GM19193 (cell line): Measurements from ENCODE around the gene UBL4B.

ENCODE experiments used
- POLR2A ChIP-seq: IDR thresholded peaks from 4 replicates; pipeline ENCODE4 v1.6.1; 2011; ENCODE audit not compliant: insufficient read depth, insufficient read length; ENCODE audit errors: extremely low read depth

Gene UBL4B

GRCh38 chr1:110119843-110120242 lies 7.6 kb downstream of the UBL4B start:
- TF ChIP-seq POLR2A = no peak

GRCh38 chr1:110120960-110121561 lies 8.8 kb downstream of the UBL4B start:
- TF ChIP-seq POLR2A = no peak

DNA sequence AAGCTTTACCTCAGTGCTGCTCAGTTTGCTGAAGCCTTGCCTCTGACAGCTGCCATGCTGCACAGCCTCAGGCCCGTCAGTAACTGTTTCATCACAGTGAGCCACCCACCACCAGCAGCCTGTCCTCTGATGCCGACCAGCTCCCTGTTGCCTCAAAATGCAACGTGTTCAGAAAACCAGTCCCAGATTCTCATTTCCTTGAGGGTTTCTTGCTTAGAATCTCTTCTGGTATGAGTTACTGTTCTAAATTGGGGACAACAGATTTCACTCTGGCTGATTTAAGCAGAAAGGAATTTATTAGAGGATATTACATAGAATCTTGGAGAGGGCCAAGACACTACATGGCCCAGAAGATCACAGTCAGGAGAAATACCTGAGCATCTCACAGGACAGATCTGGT lies 11.0 kb downstream of the UBL4B start:
- no peak for TF ChIP-seq POLR2A

DNA sequence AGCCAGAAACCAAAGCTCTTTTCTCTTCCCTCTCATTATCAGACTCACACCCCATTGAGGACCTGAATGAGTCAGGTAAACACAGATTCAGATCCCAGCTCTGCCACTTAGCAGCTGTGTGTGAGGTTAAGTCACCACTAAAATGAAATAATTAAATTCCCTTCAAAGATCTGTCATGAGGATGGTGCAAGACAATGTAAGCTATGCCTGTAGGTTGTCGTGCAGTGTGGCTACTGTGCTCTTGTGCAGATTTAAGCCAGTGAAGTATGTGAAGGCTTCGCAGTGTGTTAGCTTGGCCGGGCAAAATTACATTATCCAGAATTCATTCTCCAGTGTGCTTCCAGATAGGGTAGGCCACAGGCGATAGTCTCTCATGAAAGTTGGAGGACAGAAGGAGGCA lies 13.6 kb downstream of the UBL4B start:
- TF ChIP-seq POLR2A = no peak

DNA sequence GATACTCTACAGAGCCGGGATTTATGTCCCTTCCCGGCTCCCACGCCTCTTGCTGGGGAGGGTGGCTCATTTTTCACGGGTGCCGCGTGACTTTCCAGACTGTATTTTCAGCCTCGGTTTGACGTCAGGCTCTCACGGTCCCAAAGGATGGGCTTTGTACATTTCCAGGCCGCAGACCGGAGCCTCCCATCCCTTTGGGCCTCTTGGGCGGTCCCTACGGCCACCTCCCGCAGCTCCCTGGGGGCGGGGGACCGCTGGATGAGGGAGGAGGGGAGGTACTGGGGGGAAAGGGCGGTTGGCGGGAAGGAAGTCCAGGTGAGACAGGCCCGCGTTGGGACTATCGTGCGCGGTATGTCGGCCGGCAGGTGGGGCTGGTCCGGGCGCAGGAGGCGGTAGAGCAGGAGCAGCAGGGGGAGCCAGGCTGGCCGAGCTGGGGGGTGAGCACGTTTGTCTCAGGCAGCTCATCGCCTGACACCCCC lies 17.9 kb downstream of the UBL4B start:
- TF ChIP-seq POLR2A = no peak

- no peak for TF ChIP-seq POLR2A
These were observed 18.7 kb downstream of the UBL4B start for GRCh38 chr1:110130989-110131388.

DNA sequence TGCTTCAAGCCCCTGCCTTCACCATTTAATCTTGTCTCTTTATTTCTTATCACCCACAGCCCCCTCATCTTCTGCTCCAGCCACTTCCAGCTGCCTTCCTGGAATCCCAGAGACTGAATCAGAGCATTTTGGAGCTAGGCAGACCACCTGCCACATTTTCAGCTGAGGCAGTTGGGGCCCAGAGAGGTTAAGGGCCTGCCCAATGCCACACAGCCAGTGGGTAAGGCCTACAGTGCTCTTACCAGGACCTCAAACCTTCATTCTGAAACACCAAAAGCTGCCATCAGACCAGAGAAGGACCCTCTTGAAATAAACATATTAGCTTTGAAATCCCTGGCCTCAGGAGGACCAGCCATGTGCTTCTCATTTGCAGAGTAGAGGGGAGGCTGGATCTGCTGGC lies 20.4 kb downstream of the UBL4B start:
- TF ChIP-seq POLR2A = no peak

- no peak for TF ChIP-seq POLR2A
These were observed 21.2 kb downstream of the UBL4B start for GRCh38 chr1:110133436-110133835.

DNA sequence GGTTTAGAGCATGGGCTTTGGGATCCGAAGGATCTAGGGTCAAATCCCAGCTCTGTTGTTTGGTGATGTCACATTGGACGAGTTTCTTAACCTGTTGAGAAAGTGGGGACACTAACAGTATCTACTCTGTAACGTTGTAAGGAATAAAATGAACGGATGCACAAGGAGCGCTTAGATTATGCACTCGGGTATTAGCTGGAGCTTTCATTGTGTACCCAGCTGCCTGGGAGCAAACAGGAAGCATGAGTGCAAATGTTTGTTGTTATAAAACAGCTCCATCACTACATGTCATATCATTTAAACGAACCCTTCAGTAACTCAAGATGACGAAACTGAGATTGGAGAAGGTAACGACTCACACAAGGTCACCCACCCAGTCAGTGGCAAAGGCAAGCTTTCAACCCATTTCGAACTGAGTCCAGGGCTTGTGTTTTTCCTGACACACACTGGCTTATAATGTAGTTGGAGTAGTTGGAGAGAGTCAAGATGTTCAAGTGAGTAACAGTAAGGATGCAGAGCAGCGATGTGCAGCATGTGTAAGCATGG lies 21.9 kb downstream of the UBL4B start:
- TF ChIP-seq POLR2A = no peak

DNA sequence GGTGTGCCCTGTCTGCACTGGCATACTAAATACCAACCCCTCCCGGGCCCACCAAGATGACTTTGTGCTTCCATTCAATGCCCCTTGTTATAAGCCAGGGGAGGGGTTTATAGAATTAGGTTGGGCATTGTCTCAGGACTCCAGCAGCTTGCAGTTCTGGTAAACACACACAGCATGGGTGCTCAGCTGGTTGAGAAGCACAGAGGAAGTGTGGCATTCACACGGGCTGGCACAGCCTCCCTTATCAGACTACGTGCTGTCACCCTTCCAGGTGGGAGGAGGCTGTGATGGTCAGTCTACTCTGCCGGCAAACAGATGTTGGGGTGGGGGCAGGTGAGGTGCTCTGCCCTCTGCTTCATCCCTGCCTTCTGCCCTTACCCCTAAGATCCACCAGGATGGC lies 23.0 kb downstream of the UBL4B start:
- TF ChIP-seq POLR2A = no peak

DNA sequence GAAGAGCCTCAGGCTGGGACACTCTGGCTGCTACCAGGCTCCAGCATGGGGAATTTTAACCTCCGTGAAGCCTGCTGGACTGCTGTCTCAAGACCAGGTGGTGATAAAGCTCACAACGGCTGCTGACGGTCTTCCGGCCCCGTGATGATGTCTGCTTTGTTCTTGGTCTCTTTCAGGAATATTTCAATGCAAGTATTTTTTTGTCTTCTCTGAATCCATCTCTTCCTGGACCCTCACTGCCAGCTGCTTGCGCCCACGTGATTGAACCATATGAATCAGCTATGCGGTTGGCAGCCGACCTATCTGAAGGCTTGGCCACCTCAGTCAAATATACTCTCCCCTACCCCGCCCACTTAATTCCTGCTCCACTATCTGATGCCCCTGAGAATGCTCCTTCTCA lies 23.4 kb downstream of the UBL4B start:
- no peak for TF ChIP-seq POLR2A

GRCh38 chr1:110136911-110137310 lies 24.7 kb downstream of the UBL4B start:
- no peak for TF ChIP-seq POLR2A

GRCh38 chr1:110138956-110139355 lies 26.7 kb downstream of the UBL4B start:
- TF ChIP-seq POLR2A = no peak

DNA sequence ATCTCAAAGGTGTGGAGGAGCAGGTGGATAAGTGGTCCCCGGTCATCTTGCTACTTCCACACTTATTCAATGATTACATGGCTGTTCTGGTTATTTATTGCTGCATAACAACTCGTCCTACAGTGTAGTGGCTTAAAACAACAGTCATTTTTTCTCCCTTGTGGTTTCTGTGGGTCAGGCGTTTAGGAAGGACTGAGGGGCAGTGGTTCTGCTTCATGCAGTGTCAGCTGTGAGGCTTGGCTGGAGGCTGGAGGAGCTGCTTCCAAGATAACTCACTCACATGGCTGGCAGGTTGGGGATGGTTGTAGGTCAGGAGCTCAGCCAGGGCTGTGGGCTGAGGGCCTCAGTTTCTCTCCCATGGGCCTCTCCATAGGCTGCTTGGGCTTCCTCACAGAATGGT lies 32.1 kb downstream of the UBL4B start:
- TF ChIP-seq POLR2A = no peak

- TF ChIP-seq POLR2A = no peak
These were observed 36.7 kb downstream of the UBL4B start for GRCh38 chr1:110148961-110149360.

DNA sequence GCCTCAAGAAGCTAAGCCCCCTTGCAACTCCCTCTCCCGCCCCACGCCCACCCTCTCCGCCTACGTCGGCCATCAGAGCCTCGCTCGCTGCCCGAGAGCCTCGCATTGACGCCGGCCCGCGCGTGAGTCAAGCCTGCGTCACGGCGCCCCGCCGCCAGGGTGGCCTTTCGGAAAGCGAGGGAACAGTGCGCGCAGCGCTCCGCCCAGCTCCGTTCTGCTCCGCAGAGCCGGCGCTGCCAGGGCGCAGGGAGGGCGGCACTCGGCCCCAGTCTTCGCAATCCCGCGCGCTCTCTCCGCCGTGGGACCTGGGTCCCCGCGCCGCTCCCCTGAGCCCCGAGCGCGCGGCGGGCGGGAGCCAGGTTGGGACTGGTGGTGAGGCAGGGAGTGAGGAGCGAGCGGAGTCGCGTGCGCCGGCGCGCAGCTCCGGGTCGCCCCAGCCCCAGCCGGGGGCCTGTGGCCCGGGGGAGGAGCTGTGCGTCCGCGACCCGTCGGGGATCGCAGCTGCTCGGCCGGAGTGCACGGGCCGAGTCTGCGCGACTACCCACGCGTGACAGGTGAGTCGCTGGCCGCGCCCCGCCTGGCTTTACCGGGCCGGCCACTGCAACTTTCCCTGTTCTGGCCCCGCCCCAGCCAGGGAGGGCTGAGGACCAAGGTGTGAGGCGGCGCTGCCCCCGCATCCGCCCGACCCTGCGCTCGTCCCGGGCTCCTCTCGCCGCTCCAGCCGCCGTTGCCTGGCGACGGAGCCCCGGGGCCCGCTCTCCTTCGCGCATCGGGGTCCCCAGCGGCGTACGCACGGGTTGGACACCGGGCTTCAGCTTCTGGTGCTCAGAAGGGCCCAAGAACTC lies 38.3 kb downstream of the UBL4B start, which contains the start of gene SLC6A17:
TSS of gene SLC6A17 (plus strand) at position 165 of the 845 bp plus-strand sequence. CDS start 16,436 bp downstream, outside the sequence.
- TF ChIP-seq POLR2A = no peak

GRCh38 chr1:110151175-110151669 lies 39.0 kb downstream of the UBL4B start:
- TF ChIP-seq POLR2A = no peak
